Hepatocyte (in vitro differentiated cells): ENCODE measurements around the gene CELSR3. TPM values are rescaled to one million over a fixed set of nuclear protein-coding genes. Genes with fewer than 3 reads are reported as not detected.

ENCODE experiments used
- DNase-seq: peaks from one replicate; pipeline ENCODE4 v3.0.0-alpha.2; 2016; ENCODE audit warnings: low spot score
- H2AFZ ChIP-seq: fragments of 200-600 bp; sonication (generic); 2 replicates; pipeline ENCODE4 v1.6.0; 2016; ENCODE audit warnings: antibody characterized with exemption, mild to moderate bottlenecking
- H3K27ac ChIP-seq: fragments of 200-600 bp; sonication (generic); 2 replicates; pipeline ENCODE4 v1.5.1; 2016; ENCODE audit warnings: mild to moderate bottlenecking
- H3K27me3 ChIP-seq: fragments of 200-600 bp; sonication (generic); 2 replicates; pipeline ENCODE4 v1.6.1; 2016
- H3K36me3 ChIP-seq: fragments of 200-600 bp; sonication (generic); replicated peaks from 2 replicates; pipeline ENCODE4 v1.5.1; 2016; ENCODE audit warnings: low read depth; ENCODE audit not compliant: insufficient read depth
- H3K4me1 ChIP-seq: fragments of 200-600 bp; sonication (generic); 2 replicates; pipeline ENCODE4 v1.5.1; 2016; ENCODE audit warnings: mild to moderate bottlenecking, moderate library complexity; ENCODE audit not compliant: insufficient read depth
- H3K4me2 ChIP-seq: fragments of 200-600 bp; sonication (generic); 2 replicates; pipeline ENCODE4 v1.6.0; 2016
- H3K4me3 ChIP-seq: fragments of 200-600 bp; sonication (generic); 2 replicates; pipeline ENCODE4 v1.5.1; 2016; ENCODE audit warnings: mild to moderate bottlenecking
- H3K79me2 ChIP-seq: fragments of 200-600 bp; sonication (generic); 2 replicates; pipeline ENCODE4 v1.6.0; 2017; ENCODE audit warnings: mild to moderate bottlenecking
- H3K9me2 ChIP-seq: fragments of 200-600 bp; sonication (generic); replicated peaks from 2 replicates; pipeline ENCODE4 v1.6.0; 2017; ENCODE audit warnings: mild to moderate bottlenecking; ENCODE audit not compliant: insufficient read depth
- H3K9me3 ChIP-seq: fragments of 200-600 bp; sonication (generic); 2 replicates; pipeline ENCODE4 v1.5.1; 2016; ENCODE audit warnings: low read depth, mild to moderate bottlenecking
- H4K20me1 ChIP-seq: fragments of 200-600 bp; sonication (generic); 2 replicates; pipeline ENCODE4 v1.6.0; 2016; ENCODE audit warnings: mild to moderate bottlenecking; ENCODE audit not compliant: insufficient read depth, poor library complexity, severe bottlenecking
- EZH2 ChIP-seq: fragments of 200-600 bp; sonication (generic); IDR thresholded peaks from 2 replicates; pipeline ENCODE4 v1.6.1; 2016; ENCODE audit warnings: antibody characterized with exemption, mild to moderate bottlenecking, borderline replicate concordance
- EZH2phosphoT487 ChIP-seq: fragments of 200-600 bp; sonication (generic); IDR thresholded peaks from one replicate; pipeline ENCODE4 v1.6.1; 2018; ENCODE audit warnings: antibody characterized with exemption, mild to moderate bottlenecking, low read depth, moderate library complexity; ENCODE audit not compliant: unreplicated experiment, severe bottlenecking
- WGBS: methylation state at CpG from one replicate; pipeline ENCODE4 v1.1.6; 2016; ENCODE audit warnings: low lambda C conversion rate; ENCODE audit errors: missing lambda C conversion rate; 5-methylcytosine and 5-hydroxymethylcytosine counted together
- polyA plus RNA-seq: library from polyadenylated mRNA; unstranded; fragments of >200 nt; fragmentation: Nextera tagmentation; extraction: Ambion mirVana; gene quantifications from 2 replicates; pipeline ENCODE4 v1.2.1, GENCODE V29; 2016
- total RNA-seq: library from RNA; depleted of rRNA; stranded (reverse); fragments of >200 nt; gene quantifications from 2 replicates; pipeline ENCODE4 v1.2.3, GENCODE V29; 2014
- TF ChIP-seq, protein P1 (sequence below): fragments of 200-600 bp; sonication (generic); IDR thresholded peaks from 2 replicates; pipeline ENCODE4 v1.5.1; 2016; ENCODE audit warnings: antibody characterized with exemption, mild to moderate bottlenecking; ENCODE audit not compliant: poor library complexity

Gene CELSR3
- total and polyA plus RNA-seq, 2 experiments from 2014 or later = 1.8 to 1.9 TPM

DNA sequence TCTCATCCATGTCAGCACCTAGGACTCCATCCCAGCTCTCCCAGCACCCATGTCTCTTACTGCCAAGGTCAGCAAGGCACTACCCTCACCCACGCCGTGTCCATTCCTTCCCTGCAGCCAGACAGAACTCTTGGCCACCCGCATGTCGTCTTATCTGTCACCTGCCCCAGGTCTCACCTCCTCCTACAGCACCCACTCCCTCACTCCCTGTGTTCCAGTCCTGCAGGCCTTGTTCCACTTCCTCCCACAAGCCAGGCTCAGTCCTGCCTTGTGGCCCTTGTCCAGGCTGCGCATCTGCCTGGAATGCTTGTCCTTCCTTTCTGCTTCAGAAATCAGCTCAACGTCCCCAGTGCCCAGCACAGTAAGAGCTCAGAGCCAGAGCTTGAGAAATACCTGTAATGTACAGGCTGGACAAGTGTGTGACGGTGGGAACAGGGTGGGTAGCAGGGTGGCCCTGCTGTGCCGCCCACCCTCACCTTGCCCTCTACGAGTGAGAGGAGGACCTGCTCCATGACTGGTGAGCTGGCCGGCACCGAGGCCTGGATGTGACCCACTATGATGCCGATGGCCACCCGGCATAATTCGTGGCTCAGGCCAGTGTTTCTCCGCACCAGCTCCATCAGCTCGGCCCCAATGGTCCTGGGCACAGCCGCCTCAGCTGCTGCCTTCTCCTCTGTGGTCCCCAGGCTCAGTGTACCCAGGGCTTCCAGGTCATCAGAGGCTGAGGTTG is 18.3 kb upstream of the CELSR3 start:
- TF ChIP-seq EZH2phosphoT487 = no peak
- no peak for TF ChIP-seq EZH2
- TF ChIP-seq, protein P1, sequence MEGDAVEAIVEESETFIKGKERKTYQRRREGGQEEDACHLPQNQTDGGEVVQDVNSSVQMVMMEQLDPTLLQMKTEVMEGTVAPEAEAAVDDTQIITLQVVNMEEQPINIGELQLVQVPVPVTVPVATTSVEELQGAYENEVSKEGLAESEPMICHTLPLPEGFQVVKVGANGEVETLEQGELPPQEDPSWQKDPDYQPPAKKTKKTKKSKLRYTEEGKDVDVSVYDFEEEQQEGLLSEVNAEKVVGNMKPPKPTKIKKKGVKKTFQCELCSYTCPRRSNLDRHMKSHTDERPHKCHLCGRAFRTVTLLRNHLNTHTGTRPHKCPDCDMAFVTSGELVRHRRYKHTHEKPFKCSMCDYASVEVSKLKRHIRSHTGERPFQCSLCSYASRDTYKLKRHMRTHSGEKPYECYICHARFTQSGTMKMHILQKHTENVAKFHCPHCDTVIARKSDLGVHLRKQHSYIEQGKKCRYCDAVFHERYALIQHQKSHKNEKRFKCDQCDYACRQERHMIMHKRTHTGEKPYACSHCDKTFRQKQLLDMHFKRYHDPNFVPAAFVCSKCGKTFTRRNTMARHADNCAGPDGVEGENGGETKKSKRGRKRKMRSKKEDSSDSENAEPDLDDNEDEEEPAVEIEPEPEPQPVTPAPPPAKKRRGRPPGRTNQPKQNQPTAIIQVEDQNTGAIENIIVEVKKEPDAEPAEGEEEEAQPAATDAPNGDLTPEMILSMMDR = no peak
- Histone ChIP-seq H3K4me3 (no peak overlapping the region), H3K36me3 (no peaks in the 10 kb centered on the region), H3K4me2 (no peak overlapping the region), H3K9me3 (no peaks in the 10 kb centered on the region), H2AFZ (no peak overlapping the region), H4K20me1 (peaks cover 9% of the 10 kb centered on the region), H3K79me2 (peaks cover 20% of the 10 kb centered on the region), H3K27ac (no peak overlapping the region), H3K27me3 (no peaks in the 10 kb centered on the region), H3K4me1 (peaks cover 23% of the 10 kb centered on the region), H3K9me2 (no peaks in the 10 kb centered on the region)
- DNase-seq = no peak
- WGBS = 98% methylated on average over 17 of the region's 17 CpGs

DNA sequence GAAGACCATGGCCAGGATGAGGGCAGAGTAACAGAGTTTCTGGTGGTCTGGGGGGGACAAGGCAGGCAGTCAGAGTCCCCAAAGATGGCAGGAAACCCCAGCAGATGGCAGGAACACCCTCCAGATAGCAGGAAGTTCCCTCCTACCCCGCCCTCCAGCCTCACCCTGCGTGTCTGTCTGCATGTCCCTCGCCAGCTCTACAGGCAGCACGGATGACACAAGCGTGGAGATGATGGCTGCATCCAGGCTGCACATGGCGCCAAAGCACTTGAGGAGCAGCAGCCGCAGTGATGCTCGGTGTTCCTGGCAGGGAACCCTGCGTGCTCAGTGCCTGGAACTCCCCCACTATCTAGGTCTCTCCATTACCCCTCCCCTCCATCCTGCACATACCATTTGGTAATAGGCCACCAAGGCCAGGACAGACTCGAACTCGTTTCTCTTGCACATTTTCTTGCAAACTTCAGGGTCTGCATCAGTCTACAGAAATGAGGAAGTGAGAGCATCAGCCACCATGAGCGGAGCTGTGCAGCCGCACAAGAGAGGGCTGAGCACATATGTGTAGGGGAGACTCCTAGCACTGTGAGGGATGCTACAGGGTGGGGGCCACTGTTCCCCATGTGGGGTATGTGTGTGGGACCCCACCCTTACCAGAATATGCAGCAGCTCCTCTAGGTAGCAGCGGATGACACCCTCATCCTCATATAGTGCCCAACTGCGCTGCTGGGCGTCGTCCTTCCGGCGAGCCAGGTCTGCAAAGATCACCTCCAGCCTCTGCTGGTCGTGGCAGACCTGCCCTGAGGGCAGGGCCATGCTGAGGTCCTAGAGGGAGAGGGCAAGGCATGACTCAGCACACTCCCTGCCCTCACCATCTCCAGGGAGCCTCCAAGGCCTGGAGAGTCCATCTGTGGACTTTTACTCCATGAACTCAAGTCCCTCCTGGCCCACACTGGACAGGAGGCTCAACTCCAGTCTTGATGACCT is 17.0 kb upstream of the CELSR3 start:
- H3K27me3 ChIP-seq = no peaks in the 10 kb centered on the region
- peaks cover 18% of the 10 kb centered on the region for H3K4me1 ChIP-seq
- H3K79me2 ChIP-seq = peaks cover 11% of the 10 kb centered on the region
- no peaks in the 10 kb centered on the region for H3K36me3 ChIP-seq
- 94% methylated on average over 19 of the region's 20 CpGs for WGBS
- no peaks in the 10 kb centered on the region for H3K9me3 ChIP-seq
- H2AFZ ChIP-seq = no peak overlapping the region
- H3K27ac ChIP-seq = no peak overlapping the region
- TF ChIP-seq EZH2phosphoT487 = no peak
- TF ChIP-seq, protein P1 = no peak
- no peak for TF ChIP-seq EZH2
- H4K20me1 ChIP-seq = peaks cover 9% of the 10 kb centered on the region
- no peak for DNase-seq
- no peak overlapping the region for H3K4me3 ChIP-seq
- no peak overlapping the region for H3K4me2 ChIP-seq
- H3K9me2 ChIP-seq = no peaks in the 10 kb centered on the region

DNA sequence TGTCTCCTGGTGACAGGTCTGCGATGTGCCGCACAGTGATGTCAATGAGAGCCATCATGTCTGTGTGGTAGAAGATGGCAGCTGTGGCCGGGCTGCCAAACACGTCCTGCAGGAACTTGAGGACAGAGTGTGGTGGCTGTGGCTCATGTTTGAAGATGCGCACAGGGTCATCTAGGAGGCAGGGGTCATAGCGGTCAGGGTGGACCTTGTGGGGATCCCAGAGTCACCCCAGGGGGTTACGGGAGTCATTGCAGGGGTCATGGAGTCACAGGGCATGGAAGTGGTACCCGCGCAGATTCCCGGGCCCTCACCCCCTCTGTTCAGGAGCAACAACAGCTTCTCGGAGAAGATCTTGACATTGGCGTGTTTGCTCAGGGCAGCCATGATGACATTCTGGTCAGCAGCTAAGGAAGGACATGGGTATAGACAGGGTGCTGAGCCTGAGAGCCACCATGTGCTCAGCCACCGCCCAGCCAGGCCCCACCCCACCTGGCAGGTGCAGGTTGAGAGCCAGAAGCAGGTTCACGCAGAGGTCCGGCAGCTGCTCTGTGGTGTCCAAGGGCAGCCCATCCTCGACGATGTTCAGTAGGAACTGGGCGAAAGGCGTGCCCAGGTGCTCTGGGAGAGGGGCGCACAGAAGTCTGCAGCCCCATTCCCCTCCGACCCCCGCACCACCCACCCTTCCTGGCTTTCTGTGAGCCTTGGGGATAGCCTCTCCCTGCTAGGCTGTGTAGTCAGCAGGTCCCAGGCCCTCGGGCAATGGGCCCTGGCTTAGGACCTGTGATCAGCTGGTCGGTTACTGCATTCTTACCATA is 16.1 kb upstream of the CELSR3 start:
- WGBS = 95% methylated on average over 24 of the region's 24 CpGs
- peaks cover 2% of the 10 kb centered on the region for H3K79me2 ChIP-seq
- H4K20me1 ChIP-seq = peaks cover 4% of the 10 kb centered on the region
- TF ChIP-seq EZH2 = no peak
- H3K36me3 ChIP-seq = no peaks in the 10 kb centered on the region
- no peaks in the 10 kb centered on the region for H3K9me3 ChIP-seq
- no peak overlapping the region for H2AFZ ChIP-seq
- no peaks in the 10 kb centered on the region for H3K27me3 ChIP-seq
- no peaks in the 10 kb centered on the region for H3K9me2 ChIP-seq
- no peak overlapping the region for H3K27ac ChIP-seq
- H3K4me2 ChIP-seq = no peak overlapping the region
- no peak overlapping the region for H3K4me3 ChIP-seq
- peaks cover 9% of the 10 kb centered on the region for H3K4me1 ChIP-seq
- DNase-seq = no peak
